HG02642 (cell line): Measurements from ENCODE around the gene LUC7L3.
"Not testable (repeated sequence)": the region's sequence is repeated elsewhere in the genome, so short reads cannot be mapped to it uniquely, and the experiment has no call there.

Source experiments
- ATAC-seq: cut with Tn5 transposase; IDR thresholded peaks from one replicate; pipeline ENCODE4 v1.9.1; 2021; ENCODE audit warnings: mild to moderate bottlenecking; ENCODE audit not compliant: unreplicated experiment, poor library complexity

The LUC7L3 gene

GRCh38 chr17:50778988-50779387, 59.6 kb downstream of the LUC7L3 start:
- no peak for ATAC-seq

GRCh38 chr17:50779747-50780353, 60.4 kb downstream of the LUC7L3 start:
- ATAC-seq, result no peak

DNA sequence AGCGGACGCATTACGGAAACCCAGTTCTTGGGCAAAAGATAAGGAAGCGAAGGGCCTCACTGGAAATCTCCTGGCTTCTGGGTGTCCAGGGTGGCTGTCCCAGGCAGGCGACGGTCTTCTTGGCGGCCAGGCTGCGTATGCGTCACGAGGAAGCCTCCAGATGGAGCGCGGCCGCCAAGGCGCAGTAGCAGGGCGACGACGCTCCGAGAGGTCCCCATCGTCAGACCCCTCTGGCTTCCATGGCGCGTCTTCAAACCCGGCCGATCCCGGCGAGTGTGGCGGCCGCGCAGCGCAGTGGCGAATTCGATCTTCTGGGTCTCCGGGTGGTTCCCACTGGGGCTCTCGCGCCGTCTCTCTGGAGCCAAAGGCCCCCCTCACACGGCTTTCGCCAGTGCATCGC, 61.8 kb downstream of the LUC7L3 start:
- ATAC-seq, result no peak

DNA sequence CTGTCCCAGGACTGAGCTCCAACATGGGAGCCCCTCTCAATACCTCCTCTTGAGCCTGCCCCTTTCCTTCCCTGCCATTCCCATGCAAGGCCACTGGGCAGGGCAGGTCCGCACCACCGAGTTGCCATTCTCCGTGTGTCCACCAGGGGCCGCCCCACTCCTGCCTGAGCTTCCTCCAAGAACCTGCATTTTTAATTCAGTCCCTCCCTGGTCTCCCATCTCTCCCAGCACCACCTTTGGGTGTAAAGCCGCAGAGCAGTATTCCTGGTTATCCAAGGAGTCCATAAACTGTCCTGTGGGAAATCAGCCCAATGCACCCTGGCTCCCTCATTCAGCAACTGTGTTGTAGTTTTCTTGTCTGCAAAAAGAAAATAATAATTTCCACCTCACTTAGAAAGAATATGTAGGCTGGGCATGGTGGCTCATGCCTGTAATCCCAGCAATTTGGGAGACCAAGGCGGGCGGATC, 63.8 kb downstream of the LUC7L3 start:
- ATAC-seq, result no peak

GRCh38 chr17:50783905-50784304, 64.5 kb downstream of the LUC7L3 start:
- no peak for ATAC-seq

DNA sequence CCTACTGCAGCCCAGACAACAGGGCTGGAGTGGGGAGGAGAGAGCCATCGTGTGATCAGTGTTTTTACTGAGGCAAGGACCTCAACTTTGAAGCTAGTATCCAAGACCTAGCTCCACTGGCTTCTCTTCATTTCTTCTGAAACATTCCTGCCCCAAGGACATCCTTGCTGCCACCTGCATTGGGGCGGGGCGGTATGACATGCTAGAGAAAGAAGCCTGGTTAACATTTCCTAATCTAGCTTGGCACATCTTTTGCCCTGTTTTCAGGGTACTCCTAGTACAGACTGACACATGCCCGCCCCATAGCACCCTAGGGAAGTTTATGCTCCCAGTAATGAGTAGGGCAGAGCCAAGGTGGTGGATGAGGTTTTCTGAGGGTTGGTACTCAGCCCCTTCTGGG, 65.7 kb downstream of the LUC7L3 start:
- no peak for ATAC-seq

DNA sequence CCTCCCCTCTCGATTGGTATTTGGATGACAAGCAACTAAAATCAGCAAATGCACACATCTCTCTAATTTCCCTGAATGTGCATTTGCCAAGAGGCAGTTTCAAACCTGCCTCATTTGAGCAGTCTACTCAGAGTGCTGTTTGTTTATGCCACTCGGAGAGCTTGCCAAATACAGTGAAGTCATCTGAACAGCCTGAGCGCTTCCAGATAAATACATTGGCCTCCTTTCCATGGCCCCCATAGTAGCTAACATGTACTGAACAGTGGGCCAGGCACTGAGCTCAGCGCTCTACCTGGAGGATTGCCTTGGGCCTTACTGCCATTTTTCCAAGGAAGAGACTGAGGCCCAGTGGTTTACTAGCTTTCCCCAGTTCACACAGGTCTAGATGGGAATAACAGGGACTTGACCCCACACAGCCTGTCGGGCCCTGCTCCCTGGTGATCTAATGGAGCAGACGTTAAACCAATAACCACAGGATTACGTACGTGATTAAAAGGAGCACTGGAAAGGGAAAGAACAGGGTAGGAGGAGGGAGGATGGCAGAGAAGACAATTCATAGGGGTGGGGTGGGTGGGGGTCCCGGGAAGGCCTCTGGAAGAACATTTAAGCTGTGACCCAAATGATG, 66.7 kb downstream of the LUC7L3 start:
- no peak for ATAC-seq

GRCh38 chr17:50787106-50787505, 67.7 kb downstream of the LUC7L3 start:
- no peak for ATAC-seq

DNA sequence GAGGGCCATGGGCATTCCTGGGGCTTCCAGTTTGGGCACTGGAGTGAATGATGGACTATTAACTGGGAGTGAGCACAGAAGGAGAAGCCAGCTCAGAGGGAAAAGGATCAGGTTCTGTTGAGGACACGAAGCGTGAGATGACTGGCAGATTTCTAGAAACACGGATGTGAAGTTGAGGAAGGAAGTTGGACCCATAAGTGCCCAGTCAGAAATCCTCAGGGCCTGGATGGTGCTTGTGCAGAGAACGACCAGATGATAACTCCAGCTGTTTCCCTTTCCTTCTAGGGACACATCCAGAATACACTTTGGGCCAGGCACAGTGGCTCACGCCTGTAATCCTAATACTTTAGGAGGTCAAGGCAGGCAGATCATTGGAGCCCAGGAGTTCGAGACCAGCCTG, 71.2 kb downstream of the LUC7L3 start:
- ATAC-seq, result no peak

DNA sequence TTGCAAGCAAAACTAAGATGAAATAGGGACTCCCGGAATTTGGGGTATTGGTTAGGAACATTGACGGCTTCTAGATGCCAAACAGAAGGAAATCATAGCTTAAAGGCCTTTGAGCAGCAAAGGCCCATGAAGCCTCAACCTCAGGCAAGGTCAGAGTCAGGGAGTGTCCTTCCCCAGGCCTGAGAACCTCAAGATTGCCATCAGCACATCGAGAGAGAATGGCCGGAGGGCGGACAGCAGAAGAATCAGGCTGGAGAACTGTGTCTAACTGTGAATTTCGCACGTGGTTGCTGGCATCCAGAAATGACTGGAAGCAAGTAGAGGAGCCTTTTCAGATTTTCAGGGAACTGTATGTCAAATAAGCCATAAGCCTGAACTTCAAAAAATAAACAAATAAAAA, 72.7 kb downstream of the LUC7L3 start:
- no peak for ATAC-seq

GRCh38 chr17:50793007-50793406, 73.6 kb downstream of the LUC7L3 start:
- no peak for ATAC-seq

DNA sequence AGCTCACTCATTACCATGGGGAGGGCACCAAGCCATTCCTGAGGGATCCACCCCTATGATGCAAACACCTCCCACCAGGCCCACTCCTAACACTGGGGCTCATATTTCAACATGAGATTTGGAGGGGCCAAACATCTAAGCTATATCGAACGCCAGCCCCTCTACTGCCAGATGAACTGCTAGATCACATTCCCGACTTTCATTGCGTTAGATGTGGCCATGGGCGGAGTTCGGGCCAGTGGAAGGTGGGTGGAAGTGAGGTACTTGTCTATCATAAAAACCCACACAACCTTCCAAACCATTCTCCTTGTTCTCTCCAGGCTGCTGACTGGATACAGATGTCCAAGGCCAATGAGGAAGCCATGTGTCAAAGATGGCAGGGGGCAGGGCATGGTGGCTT, 75.0 kb downstream of the LUC7L3 start:
- no peak for ATAC-seq

DNA sequence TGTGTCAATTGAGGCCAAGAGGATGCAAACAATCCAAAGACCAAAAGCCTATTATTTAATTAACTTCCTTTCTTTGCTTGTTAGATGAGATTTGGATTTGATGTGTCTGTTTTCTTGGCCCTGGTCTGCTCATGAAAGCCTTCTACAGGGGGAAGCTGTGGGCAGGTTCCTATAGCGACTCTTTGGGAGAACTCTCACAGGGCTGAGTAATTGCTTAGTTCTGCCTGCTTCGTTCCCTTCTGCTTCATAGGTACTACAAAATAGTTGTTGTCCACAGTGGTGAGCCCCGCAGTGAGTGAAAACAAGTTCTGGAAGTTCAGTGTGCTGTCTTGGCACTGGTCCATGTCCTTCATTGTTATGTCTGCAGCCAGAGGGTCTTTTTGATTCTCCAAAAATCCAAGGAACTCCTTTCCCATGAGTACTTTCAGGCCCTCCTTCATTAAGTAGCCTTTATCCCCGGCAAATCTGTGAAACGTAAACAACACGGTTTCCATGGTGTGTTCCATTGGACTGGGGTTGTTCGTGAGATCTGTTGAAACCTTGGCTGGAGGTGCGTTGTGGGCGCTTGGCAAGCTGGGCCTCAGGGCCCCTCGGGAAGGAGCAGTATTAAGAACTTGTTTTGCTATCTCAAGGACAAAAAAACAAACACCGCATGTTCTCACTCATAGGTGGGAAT, 77.9 kb downstream of the LUC7L3 start:
- no peak for ATAC-seq

DNA sequence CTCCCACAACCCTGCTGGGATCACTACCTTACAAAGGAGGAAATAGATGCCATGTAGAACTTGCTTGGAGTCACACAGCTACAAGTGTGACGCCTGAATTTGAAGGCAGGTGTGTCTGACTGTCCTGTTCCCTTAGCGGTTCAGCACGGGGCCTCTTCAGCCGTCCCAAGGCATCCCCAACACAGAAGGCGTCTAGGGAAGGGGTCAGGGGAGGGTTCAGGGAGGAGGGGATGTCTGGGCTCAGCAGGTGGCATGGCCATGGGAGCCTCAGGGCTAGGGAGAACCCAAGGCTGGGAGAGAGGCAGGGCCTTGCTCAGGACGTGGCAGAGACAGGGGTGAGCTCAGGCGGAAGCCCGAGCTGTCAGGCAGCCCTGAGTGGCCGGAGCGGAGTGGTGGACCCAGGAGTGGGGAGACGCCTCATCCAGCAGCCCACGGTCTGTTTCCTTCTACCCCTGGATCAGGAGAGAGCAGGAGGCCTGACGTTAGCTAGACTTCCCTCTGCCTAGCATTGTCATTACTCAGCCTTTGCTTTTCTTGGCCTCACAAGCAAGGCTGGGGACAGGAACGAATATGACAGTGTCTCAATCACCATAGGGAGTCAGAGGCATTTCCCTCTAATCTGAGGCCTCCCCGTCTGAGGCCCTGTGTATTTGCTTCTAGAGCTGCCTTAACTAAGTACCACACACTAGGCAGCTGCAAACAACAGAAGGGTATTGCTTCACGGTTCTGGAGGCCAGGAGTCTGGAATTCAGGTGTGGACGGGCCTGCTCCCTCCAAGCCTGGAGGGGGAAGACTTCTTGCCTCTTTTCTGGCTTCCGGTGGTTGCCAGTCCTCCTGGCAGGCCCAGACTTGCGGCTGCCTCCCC, 79.3 kb downstream of the LUC7L3 start:
- no peak for ATAC-seq

- ATAC-seq, result no peak
These were observed 80.2 kb downstream of the LUC7L3 start for GRCh38 chr17:50799582-50799981.

DNA sequence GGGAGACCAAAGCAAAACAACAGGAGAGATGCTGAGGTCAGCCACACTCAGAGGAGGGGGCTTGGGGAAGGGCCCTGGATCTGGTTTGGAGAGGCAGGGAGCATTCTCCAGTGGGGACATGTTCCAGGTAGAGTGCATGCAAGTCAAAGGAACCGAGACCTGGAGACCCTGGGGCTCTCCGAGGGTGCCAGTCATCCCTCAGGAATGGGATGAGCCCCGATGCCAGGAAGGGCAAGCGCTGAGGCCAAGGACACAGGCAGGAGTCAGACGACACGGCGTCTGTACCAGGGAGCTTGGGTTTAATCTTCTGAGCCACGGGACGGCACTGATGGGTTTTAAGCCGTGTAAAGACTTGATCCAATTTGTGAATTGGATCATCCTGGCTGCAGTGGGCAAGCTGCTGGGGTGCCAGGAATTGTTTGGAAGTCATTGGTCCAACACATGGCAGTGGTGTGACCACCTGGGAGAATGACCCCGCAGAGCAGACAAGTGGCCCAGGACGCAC, 80.8 kb downstream of the LUC7L3 start:
- no peak for ATAC-seq

DNA sequence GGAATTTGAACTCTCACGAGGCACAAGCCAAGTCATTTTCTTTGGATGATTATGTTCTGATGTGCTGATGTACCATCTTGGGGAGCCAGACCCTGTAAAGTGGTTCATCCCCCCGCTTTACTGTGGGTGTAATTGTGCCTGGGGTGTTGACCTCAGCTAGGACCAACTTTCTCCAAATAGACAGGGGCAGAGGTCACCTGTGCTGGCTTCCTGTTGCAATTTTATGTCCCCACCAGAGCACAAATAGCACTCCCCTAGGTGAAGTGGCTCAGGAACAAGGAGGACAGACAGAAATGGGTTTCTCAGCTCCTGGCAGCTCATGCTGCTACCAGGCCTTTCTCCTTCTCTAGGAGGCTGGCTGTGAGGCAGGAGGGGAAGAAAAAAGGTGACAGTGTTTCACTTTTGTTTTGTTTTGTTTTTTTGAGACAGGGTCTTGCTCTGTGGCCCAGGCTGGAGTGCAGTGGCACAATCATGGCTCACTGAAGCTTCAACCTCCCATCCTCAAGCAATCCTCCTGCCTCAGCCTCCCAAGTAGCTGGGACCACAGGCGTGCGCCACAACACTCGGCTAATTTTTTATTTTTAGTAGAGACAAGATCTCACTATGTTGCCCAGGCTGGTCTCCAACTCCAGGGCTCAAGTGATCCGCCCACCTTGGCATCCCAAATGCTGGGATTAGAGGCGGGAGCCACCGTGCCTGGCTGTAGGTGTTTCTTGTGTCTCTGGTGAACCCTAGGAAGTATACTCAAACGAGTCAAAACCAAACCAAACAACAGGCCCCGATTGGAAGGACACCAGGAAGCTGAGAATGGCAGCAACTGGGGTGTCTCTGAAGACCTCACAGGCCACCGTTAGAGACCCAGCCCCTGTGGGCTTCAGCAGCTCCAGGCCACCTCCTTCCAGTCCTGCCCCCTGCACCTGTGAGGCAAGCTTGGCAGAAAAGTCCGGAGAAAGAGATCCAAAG, 83.5 kb downstream of the LUC7L3 start:
- no peak for ATAC-seq

- no peak for ATAC-seq
These were observed 84.3 kb downstream of the LUC7L3 start for GRCh38 chr17:50803676-50804075.

- not testable (repeated sequence) for ATAC-seq
These were observed 85.5 kb downstream of the LUC7L3 start for GRCh38 chr17:50804749-50805475.
